Measurements from ENCODE around the gene GLMN. TPM values are rescaled to one million over a fixed set of nuclear protein-coding genes. Genes with fewer than 3 reads are reported as not detected.

Gene GLMN
- polyA plus RNA-seq, 2 of the 4 experiments (the other 2 are of a cell fraction), result 10.6 to 10.9 TPM

DNA sequence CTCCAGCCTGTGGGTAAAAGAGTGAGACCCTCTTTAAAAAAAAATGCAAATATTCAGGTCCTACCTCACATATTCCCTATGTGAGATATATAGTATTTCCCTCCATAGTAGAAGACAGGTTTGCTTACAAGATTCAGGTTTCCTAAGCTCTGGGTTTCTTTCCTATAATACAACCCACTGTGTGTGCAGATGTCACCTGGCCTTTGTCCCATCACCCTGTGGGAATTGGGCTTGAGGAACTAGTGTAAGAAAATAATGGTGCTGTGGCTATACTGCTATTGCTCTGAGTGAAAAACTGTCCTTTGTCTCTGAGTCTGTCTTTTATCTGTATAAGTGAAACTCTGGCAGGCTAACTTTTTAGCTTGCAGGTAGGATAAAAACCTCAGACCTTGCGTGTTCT is 68.1 kb downstream of the GLMN start:
- ATAC-seq (no peak), DNase-seq (ENCODE audit: low read depth in 1 of 2, low spot score in 1 of 2) (no peak), FAIRE-seq (no peak)
- POLR2A ChIA-PET, result no interaction called here
- no peak overlapping the region for H3K4me3 ChIP-seq
- WGBS (ENCODE audit: missing lambda C conversion rate), result 20% methylated on average over 1 of the region's 1 CpG
- H3K4me2 ChIP-seq, result no peak overlapping the region
- no peak overlapping the region for H3K27ac ChIP-seq
- CTCF ChIA-PET, result no interaction called here
- H3K4me1 ChIP-seq, result no peaks in the 10 kb centered on the region
- no peak for TF ChIP-seq RAD21 (conservative IDR thresholded peaks at IDR 0.05 in 1 of 2, IDR thresholded peaks at IDR 0.05 in 1 of 2)
- TF ChIP-seq, protein P1, sequence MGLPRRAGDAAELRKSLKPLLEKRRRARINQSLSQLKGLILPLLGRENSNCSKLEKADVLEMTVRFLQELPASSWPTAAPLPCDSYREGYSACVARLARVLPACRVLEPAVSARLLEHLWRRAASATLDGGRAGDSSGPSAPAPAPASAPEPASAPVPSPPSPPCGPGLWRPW (IDR thresholded peaks at IDR 0.05), result no peak
- TF ChIP-seq POLR2AphosphoS2 (conservative IDR thresholded peaks at IDR 0.05; ENCODE audit: low read length), result no peak
- TF ChIP-seq, protein P2, sequence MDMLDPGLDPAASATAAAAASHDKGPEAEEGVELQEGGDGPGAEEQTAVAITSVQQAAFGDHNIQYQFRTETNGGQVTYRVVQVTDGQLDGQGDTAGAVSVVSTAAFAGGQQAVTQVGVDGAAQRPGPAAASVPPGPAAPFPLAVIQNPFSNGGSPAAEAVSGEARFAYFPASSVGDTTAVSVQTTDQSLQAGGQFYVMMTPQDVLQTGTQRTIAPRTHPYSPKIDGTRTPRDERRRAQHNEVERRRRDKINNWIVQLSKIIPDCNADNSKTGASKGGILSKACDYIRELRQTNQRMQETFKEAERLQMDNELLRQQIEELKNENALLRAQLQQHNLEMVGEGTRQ (IDR thresholded peaks at IDR 0.05), result no peak
- no peak for TF ChIP-seq JUN (IDR thresholded peaks at IDR 0.05)
- no peak for TF ChIP-seq HEYL (CRISPR knock-in tag; IDR thresholded peaks at IDR 0.05)
- no peak for TF ChIP-seq CBX8 (IDR thresholded peaks at IDR 0.05)
- TF ChIP-seq MYC (IDR thresholded peaks at IDR 0.05; ENCODE audit: borderline replicate concordance, low read length), result no peak
- TF ChIP-seq, protein P3, sequence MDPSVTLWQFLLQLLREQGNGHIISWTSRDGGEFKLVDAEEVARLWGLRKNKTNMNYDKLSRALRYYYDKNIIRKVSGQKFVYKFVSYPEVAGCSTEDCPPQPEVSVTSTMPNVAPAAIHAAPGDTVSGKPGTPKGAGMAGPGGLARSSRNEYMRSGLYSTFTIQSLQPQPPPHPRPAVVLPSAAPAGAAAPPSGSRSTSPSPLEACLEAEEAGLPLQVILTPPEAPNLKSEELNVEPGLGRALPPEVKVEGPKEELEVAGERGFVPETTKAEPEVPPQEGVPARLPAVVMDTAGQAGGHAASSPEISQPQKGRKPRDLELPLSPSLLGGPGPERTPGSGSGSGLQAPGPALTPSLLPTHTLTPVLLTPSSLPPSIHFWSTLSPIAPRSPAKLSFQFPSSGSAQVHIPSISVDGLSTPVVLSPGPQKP (IDR thresholded peaks at IDR 0.05; ENCODE audit: low read depth, low read length), result no peak
- TF ChIP-seq, protein P4, sequence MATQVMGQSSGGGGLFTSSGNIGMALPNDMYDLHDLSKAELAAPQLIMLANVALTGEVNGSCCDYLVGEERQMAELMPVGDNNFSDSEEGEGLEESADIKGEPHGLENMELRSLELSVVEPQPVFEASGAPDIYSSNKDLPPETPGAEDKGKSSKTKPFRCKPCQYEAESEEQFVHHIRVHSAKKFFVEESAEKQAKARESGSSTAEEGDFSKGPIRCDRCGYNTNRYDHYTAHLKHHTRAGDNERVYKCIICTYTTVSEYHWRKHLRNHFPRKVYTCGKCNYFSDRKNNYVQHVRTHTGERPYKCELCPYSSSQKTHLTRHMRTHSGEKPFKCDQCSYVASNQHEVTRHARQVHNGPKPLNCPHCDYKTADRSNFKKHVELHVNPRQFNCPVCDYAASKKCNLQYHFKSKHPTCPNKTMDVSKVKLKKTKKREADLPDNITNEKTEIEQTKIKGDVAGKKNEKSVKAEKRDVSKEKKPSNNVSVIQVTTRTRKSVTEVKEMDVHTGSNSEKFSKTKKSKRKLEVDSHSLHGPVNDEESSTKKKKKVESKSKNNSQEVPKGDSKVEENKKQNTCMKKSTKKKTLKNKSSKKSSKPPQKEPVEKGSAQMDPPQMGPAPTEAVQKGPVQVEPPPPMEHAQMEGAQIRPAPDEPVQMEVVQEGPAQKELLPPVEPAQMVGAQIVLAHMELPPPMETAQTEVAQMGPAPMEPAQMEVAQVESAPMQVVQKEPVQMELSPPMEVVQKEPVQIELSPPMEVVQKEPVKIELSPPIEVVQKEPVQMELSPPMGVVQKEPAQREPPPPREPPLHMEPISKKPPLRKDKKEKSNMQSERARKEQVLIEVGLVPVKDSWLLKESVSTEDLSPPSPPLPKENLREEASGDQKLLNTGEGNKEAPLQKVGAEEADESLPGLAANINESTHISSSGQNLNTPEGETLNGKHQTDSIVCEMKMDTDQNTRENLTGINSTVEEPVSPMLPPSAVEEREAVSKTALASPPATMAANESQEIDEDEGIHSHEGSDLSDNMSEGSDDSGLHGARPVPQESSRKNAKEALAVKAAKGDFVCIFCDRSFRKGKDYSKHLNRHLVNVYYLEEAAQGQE (IDR thresholded peaks at IDR 0.05), result no peak
- no peak for TF ChIP-seq POLR2A (IDR thresholded peaks at IDR 0.05; ENCODE audit: low read length)
- TF ChIP-seq, protein P5, sequence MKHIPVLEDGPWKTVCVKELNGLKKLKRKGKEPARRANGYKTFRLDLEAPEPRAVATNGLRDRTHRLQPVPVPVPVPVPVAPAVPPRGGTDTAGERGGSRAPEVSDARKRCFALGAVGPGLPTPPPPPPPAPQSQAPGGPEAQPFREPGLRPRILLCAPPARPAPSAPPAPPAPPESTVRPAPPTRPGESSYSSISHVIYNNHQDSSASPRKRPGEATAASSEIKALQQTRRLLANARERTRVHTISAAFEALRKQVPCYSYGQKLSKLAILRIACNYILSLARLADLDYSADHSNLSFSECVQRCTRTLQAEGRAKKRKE (CRISPR knock-in tag; IDR thresholded peaks at IDR 0.05; ENCODE audit: low read depth), result no peak
- no peak for TF ChIP-seq ZFP36 (IDR thresholded peaks at IDR 0.05; ENCODE audit: borderline replicate concordance, partially characterized antibody)
- H3K9me3 ChIP-seq, result no peaks in the 10 kb centered on the region

DNA sequence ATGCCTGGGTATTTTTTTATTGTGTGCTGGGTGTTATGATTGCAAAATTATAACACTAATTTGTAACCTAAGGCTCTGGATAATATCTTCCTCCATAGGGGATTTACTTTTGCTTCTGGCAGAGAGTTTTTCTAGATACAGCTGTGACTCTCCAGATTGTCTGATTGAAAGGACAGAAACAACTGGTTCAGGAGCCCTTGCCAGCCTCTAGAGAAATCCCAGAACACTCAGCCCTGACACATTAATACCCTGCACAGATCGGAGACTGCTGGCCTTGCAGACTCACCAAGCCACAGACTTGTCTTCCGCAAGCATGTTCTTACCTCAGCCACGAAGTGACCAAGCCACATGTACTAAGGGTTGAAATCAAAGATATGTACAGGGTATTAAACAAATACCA is 70.4 kb downstream of the GLMN start:
- WGBS (ENCODE audit: missing lambda C conversion rate), result 53% methylated on average over 2 of the region's 3 CpGs
- no peak overlapping the region for H3K4me2 ChIP-seq
- CTCF ChIA-PET, result no interaction called here
- DNase-seq (ENCODE audit: low read depth in 1 of 2, low spot score in 1 of 2), result no peak
- no peak for ATAC-seq
- TF ChIP-seq POLR2A (IDR thresholded peaks at IDR 0.05; ENCODE audit: low read length), result no peak
- no peak for TF ChIP-seq RARB (CRISPR knock-in tag; IDR thresholded peaks at IDR 0.05)
- TF ChIP-seq CHD2 (IDR thresholded peaks at IDR 0.05; ENCODE audit: low read length, partially characterized antibody), result no peak
- TF ChIP-seq, protein P3 (IDR thresholded peaks at IDR 0.05; ENCODE audit: low read depth, low read length), result no peak
- TF ChIP-seq, protein P5 (CRISPR knock-in tag; IDR thresholded peaks at IDR 0.05; ENCODE audit: low read depth), result no peak
- TF ChIP-seq EHMT2 (IDR thresholded peaks at IDR 0.05; ENCODE audit: low read depth), result no peak
- no peak for TF ChIP-seq GATA3 (IDR thresholded peaks at IDR 0.05; ENCODE audit: borderline replicate concordance)
- no peak for TF ChIP-seq HOXA7 (CRISPR knock-in tag; IDR thresholded peaks at IDR 0.05)
- TF ChIP-seq HDAC2 (IDR thresholded peaks at IDR 0.05), result no peak
- TF ChIP-seq ESRRA (IDR thresholded peaks at IDR 0.05; ENCODE audit: borderline replicate concordance, low read length), result no peak
- no peak for TF ChIP-seq SREBF2 (IDR thresholded peaks at IDR 0.05)
- H3K4me1 ChIP-seq, result no peaks in the 10 kb centered on the region
- no peaks in the 10 kb centered on the region for H3K9me3 ChIP-seq
- FAIRE-seq, result no peak
- H3K4me3 ChIP-seq, result no peak overlapping the region
- POLR2A ChIA-PET, result no interaction called here
- no peak overlapping the region for H3K27ac ChIP-seq

Measured in A549 (cell line).